IPS DF 6.9 (cell line): ENCODE measurements around the gene CCSER1.

Source experiments
- DNase-seq: peaks from one replicate; pipeline ENCODE4 v3.0.0-alpha.2; 2013; ENCODE audit warnings: low read depth, low spot score
- H3K27ac ChIP-seq: one replicate; pipeline ENCODE4 v1.5.1; 2013; ENCODE audit warnings: low read length, control low read depth
- H3K27me3 ChIP-seq: 2 replicates; pipeline ENCODE4 v1.6.1; 2013; ENCODE audit warnings: mild to moderate bottlenecking, low read length; ENCODE audit not compliant: control insufficient read depth, insufficient read depth
- H3K36me3 ChIP-seq: 2 replicates; pipeline ENCODE4 v1.6.1; 2013; ENCODE audit warnings: low read length; ENCODE audit not compliant: control insufficient read depth, insufficient read depth
- H3K4me1 ChIP-seq: 2 replicates; pipeline ENCODE4 v1.6.1; 2013; ENCODE audit warnings: low read length; ENCODE audit not compliant: control insufficient read depth, insufficient read depth
- H3K4me3 ChIP-seq: 2 replicates; pipeline ENCODE4 v1.5.1; 2013; ENCODE audit warnings: mild to moderate bottlenecking, low read length
- H3K9me3 ChIP-seq: 2 replicates; pipeline ENCODE4 v1.6.1; 2013; ENCODE audit warnings: low read length, inconsistent platforms; ENCODE audit not compliant: control insufficient read depth, insufficient read depth
- WGBS: extraction: QIAGEN DNeasy Blood & Tissue Kit; methylation state at CpG from one replicate; pipeline ENCODE4 v1.1.7; 2013; ENCODE audit warnings: mixed read lengths, missing lambda C conversion rate; ENCODE audit not compliant: insufficient read length, insufficient coverage; 5-methylcytosine and 5-hydroxymethylcytosine counted together

The CCSER1 gene

DNA sequence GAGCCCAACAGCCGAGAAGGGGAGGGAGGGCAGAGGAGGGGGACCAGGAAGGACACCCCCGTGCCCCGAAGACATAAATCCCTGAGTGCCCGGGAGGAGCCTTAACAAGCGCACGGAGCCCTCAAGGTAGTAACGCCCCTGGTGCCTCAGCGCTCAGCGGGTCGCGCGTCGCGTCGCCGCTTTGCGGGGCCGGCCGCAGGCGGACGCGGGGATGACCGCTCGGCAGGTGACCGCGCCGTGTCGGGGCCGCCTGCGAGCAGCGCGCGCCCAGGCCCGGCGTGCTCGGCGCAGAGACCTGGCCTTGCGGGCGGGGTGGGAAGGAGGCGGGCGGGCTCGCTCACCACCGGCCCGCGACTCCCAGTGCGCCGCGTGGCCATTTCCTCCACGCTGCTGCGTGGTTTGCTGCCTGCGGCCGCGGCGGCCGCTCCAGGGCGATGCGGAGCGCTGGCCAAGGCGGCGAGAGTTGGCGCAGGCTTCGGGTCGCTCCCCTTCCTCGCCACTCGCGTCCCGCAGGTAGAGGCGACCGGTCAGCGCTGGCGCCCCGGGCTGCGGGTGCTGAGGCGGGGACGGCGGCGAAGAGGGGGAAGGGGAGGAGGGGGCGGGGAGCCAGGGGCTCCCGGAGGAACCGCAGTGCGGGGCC, 632 bp downstream of the CCSER1 start:
- WGBS: no CpG with 5 or more reads among the region's 81 CpGs
- H3K36me3 ChIP-seq: no peaks in the 10 kb centered on the region
- no peaks in the 10 kb centered on the region for H3K9me3 ChIP-seq
- peaks cover 4% of the 10 kb centered on the region; the same call in 1 of the 2 replicates for H3K27me3 ChIP-seq
- H3K27ac ChIP-seq: no peak overlapping the region
- H3K4me3 ChIP-seq: peak overlapping the region; percentile 69
- DNase-seq: no peak
- peaks cover 2% of the 10 kb centered on the region; the same call in 1 of the 2 replicates for H3K4me1 ChIP-seq

DNA sequence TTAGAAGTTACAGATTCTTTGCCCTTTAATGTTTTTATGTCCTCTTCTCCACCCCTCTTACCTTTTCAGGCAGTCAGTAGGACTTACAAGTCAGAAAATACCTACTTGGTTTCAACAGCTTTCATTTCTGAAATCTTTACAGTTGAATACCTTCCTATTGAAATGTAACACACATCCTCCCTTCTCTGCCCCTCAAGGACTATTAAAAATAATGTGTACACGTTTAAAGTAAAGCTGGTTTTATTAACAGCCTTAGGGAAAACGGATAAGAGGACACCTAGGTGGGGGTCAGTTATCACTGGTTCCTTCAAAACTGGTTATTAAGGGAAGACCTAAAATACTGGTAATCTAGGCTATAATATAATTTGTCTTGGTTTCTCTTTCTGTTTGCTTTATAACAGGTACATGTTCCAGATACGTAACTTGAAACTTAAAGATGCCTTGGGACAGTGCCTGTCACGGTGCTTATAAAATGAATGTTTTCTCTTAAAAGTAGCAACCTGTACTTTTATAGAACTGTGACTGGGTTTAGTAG, 1.8 kb downstream of the CCSER1 start:
- Histone ChIP-seq H3K9me3 (no peaks in the 10 kb centered on the region), H3K27me3 (peaks cover 4% of the 10 kb centered on the region; the same call in 1 of the 2 replicates), H3K4me3 (no peak overlapping the region), H3K4me1 (no peaks in the 10 kb centered on the region), H3K27ac (no peak overlapping the region), H3K36me3 (no peaks in the 10 kb centered on the region)
- WGBS: no CpG with 5 or more reads among the region's 4 CpGs
- DNase-seq: no peak

DNA sequence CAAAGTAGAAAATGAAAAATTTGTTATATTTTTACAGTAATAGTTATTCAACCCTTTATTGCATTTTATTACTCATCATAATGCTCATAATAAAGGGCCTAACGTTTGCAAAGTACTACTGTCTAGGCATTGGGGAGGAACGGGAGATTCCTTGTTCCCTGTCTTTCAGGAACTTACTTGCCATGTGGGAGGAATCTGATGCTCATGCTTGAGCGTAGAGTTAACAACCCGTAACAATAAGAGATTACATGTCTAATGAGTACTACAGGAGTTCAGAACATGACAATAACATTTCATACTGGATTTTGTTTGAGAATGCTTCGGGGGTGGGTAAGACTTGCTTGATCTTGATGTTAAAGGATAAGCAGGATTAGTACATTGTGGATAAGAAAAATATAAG, 2.9 kb downstream of the CCSER1 start:
- Histone ChIP-seq H3K36me3 (no peaks in the 10 kb centered on the region), H3K4me3 (no peak overlapping the region), H3K27ac (no peak overlapping the region), H3K4me1 (no peaks in the 10 kb centered on the region), H3K9me3 (no peaks in the 10 kb centered on the region), H3K27me3 (peaks cover 4% of the 10 kb centered on the region; the same call in 1 of the 2 replicates)
- WGBS: no CpG with 5 or more reads among the region's 5 CpGs
- DNase-seq: no peak

DNA sequence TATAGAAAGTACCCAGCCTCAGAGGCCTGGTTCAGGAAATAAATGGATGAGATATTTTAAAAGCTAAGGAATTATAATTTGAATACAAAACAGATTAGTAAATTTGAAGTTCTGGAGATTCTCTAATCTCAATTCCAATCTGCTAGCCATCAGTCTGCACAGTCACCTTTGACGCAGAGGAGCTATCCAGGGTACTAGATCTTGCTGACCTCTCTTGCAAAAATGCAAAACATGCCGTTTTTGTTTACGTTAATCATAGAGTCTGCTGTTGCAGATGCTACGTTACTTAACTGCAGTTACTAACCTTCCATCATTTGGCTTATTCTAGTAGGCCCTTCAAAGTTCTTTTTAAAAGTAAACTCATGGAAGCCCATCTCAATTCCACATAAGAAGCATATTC, 10.4 kb downstream of the CCSER1 start:
- no CpG with 5 or more reads among the region's 4 CpGs for WGBS

DNA sequence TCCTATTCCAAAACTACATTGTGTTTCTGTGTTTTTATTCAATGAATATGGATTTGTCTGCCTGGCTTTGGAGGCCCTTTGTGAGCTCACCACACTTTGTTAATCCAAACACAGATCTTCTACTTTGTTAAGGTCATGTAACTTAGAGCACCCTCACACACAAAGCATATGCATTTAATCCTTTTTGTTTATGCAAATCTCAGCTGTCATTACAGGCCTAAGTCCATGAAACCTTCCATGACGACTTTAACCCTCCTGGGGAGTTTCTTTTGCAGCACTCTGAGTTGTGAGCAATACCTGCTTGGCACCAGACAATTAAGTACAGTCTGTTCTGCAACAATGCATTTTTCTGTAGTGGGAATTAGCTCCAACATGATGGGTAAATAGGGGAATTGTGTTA, 14.9 kb downstream of the CCSER1 start:
- no peaks in the 10 kb centered on the region for H3K36me3 ChIP-seq
- H3K27ac ChIP-seq: no peak overlapping the region
- no peaks in the 10 kb centered on the region for H3K9me3 ChIP-seq
- WGBS: no CpG with 5 or more reads among the region's 1 CpG
- no peak overlapping the region for H3K4me3 ChIP-seq
- H3K4me1 ChIP-seq: no peaks in the 10 kb centered on the region
- H3K27me3 ChIP-seq: no peaks in the 10 kb centered on the region
- no peak for DNase-seq

More for the DNA sequence above, 10.4 kb downstream of the CCSER1 start:
- H3K27ac ChIP-seq: no peak overlapping the region
- H3K4me1 ChIP-seq: no peaks in the 10 kb centered on the region
- H3K9me3 ChIP-seq: no peaks in the 10 kb centered on the region
- H3K36me3 ChIP-seq: no peaks in the 10 kb centered on the region
- no peak overlapping the region for H3K4me3 ChIP-seq
- no peak for DNase-seq
- H3K27me3 ChIP-seq: no peaks in the 10 kb centered on the region

DNA sequence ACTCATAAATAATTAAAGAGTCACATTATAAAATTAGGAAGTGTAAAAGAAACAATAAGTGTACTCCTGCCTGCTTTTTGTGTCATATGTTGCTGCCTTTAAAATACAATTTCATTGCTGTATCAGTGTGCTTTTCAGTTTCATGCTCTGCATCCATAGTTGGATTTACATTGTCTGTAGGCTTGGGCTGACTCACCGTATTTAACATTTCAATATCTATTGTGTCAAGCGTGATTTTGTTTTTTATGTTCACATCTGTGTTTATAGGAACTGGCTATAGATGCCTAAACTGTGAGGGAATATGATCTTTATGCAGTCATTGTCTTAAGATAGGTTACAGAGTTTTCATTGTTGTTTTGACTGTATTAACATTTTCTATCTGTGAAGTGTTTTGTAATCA, 18.1 kb downstream of the CCSER1 start:
- H3K27me3 ChIP-seq: no peaks in the 10 kb centered on the region
- no peak overlapping the region for H3K27ac ChIP-seq
- no peaks in the 10 kb centered on the region for H3K4me1 ChIP-seq
- no peak for DNase-seq
- H3K9me3 ChIP-seq: no peaks in the 10 kb centered on the region
- no peaks in the 10 kb centered on the region for H3K36me3 ChIP-seq
- no CpG with 5 or more reads among the region's 2 CpGs for WGBS
- no peak overlapping the region for H3K4me3 ChIP-seq

DNA sequence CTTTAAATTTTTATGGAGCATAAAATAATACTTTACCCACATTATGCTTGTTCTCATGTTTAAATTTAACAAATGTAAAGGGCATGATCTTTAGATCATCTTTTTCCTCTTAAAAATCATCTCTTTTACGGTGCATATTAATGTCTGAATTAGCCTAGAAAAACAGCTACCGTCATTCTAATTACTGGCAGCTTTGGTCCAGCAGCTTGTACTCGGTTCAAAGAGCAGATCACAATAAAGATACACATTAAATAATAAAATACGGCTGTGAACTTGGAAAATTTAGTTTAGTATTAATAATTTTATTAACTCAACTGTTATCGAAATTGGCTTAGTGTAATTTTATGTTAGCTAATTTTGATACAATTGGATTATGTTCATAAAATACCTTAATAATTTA, 19.1 kb downstream of the CCSER1 start:
- H3K27ac ChIP-seq: no peak overlapping the region
- WGBS: no CpG with 5 or more reads among the region's 5 CpGs
- H3K4me3 ChIP-seq: no peak overlapping the region
- H3K27me3 ChIP-seq: no peaks in the 10 kb centered on the region
- H3K9me3 ChIP-seq: no peaks in the 10 kb centered on the region
- no peaks in the 10 kb centered on the region for H3K36me3 ChIP-seq
- DNase-seq: no peak
- no peaks in the 10 kb centered on the region for H3K4me1 ChIP-seq

DNA sequence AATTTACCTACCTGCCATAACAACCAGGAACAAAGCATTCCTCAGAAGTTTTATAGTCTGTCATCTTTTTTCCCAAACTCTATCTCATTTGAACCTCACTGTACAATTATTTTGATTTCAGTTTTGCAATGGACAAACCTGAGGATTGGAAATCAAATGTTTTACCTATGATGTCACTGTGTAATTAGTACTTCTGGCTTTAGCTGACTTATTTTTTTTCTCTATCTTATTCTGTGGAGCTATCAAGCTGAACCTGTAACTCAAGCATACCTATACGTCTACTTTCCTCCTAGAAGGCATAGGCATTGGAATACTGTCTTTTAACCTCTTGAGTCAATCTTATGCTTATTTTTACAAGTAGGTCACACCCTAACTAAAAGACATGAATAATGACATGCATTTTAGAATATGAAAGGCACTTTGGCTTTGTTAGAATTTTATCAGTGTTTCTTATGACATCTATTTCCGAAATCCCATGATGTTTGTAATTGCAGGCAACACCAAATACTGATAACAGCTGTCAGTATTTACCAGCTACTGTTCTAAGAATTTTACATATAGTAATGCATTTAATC, 21.5 kb downstream of the CCSER1 start:
- H3K36me3 ChIP-seq: no peaks in the 10 kb centered on the region
- no peaks in the 10 kb centered on the region for H3K27me3 ChIP-seq
- H3K4me1 ChIP-seq: no peaks in the 10 kb centered on the region
- DNase-seq: no peak
- H3K4me3 ChIP-seq: no peak overlapping the region
- H3K9me3 ChIP-seq: no peaks in the 10 kb centered on the region
- no CpG with 5 or more reads among the region's 2 CpGs for WGBS
- no peak overlapping the region for H3K27ac ChIP-seq

DNA sequence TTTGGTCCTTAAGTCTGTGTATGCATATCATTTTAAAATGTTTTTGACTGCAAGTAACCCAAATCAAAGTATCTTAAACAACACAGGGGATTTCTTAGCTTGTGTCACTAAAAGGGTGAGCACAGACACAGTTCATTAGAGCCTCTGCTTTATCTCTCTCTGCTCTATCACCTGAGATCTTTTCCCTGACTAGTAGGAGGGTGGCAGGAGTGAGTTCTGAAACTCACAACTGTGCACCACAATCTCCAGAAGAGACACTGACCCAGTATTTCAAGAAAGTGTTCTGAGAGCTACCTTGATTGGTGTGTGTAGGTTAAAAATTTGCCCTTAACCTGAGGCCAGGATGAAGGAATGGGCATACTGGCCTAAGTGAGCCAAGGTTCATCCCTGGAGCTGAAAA, 24.8 kb downstream of the CCSER1 start:
- Histone ChIP-seq H3K36me3 (no peaks in the 10 kb centered on the region), H3K4me1 (no peaks in the 10 kb centered on the region), H3K27ac (no peak overlapping the region), H3K4me3 (no peak overlapping the region), H3K9me3 (no peaks in the 10 kb centered on the region), H3K27me3 (no peaks in the 10 kb centered on the region)
- DNase-seq: no peak

DNA sequence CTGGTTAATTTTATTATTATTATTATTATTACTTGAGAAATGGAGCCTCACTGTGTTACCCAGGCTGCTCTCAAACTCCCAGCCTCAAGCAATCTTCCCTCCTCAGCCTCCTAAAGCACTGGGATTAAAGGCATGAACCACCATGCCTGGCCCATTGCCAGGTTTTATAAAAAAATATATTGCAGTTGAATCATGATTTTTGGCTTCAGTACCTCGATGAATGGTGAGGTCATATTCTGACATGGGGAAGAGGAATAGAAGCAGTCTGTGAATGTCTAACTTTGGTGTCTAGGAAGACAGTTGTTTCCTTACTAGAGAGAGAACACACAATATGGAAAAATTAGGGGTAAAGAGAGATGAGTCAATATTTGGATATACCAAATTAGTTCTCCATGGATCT, 32.0 kb downstream of the CCSER1 start:
- Histone ChIP-seq H3K4me3 (no peak overlapping the region), H3K27me3 (no peaks in the 10 kb centered on the region), H3K27ac (no peak overlapping the region), H3K4me1 (no peaks in the 10 kb centered on the region), H3K9me3 (no peaks in the 10 kb centered on the region), H3K36me3 (no peaks in the 10 kb centered on the region)
- no CpG with 5 or more reads among the region's 1 CpG for WGBS
- DNase-seq: no peak

DNA sequence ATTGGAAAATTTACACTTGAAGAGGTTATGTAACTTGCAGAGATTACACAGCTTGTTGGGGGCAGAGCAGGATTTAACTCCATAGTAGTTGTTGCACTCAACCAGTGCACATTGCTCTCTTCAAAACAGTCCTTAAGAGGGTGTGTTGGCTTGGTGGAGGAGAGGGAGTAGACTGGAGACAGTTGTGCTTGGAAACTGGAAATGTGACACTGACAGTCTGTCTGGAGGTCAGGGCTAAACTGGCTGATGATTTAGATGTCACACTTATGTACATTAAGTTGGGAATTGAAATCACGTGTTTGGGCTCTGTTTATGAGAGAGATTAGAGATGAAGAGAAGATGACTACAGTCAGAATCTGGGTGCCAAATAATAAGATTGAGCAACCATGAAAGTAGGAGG, 32.9 kb downstream of the CCSER1 start:
- Histone ChIP-seq H3K27ac (no peak overlapping the region), H3K36me3 (no peaks in the 10 kb centered on the region), H3K4me3 (no peak overlapping the region), H3K9me3 (no peaks in the 10 kb centered on the region), H3K4me1 (no peaks in the 10 kb centered on the region), H3K27me3 (no peaks in the 10 kb centered on the region)
- no peak for DNase-seq
- WGBS: no CpG with 5 or more reads among the region's 1 CpG
